ENCODE data around the gene HPCA. TPM values are rescaled to one million over a fixed set of nuclear protein-coding genes. Genes with fewer than 3 reads are reported as not detected.
A peak's percentile ranks its signal among the peaks of the same experiment; 100 is the strongest.

HPCA gene
- total RNA-seq, 2 donors from 2014 or later: not detected

DNA sequence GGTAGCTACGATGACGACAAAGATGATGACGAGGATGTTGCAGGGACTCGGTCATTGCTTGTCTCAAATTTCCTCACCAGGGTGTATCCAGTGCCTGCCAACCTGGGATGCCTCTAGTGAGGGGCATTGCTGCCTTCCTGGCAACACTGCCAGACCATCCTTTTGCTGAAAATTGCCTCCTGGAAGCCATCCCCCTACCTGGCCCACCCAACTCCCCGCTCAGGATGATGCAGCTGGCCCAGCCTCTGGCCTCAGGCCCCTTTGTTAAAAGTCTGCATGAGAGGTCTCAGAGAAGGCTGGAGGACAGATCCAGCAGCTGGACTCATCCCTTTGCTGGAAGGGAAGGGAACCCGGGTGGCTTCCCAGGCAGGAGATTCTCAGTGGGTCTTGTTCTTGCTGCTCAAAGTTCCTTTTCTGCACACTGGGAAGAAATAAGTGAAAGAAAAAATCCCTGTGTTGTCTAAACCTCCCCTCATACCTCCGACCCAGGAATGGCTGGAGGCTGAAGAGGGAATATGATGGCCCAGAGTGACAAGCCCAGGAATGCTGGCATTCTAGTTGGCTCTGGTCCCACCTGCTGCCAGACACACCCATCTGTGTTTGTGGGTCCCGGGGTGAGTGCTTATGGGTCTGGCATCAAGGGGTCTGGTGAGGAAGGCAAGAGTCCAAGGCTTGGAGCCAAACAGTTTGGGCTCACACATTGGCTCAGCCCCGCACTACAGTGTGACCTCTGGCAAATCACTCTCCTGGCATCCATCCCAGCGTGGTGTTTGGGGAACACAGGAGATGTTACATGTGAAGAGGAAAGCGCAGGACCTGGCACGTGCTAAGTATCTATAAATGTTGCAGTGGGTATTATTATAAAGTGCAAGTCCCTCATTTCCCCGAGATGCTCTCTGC, 8.8 kb upstream of the HPCA start:
- no peak for ATAC-seq (ENCODE audit: insufficient number of reproducible peaks, low FRiP score, low read depth)
- no peaks in the 10 kb centered on the region for H3K27me3 ChIP-seq (replicated peaks; ENCODE audit: insufficient read depth)
- no peak for DNase-seq (ENCODE audit: low spot score)
- H3K4me3 ChIP-seq: no peak overlapping the region
- H3K36me3 ChIP-seq: no peaks in the 10 kb centered on the region
- H3K27ac ChIP-seq: no peak overlapping the region
- H3K4me1 ChIP-seq (ENCODE audit: control insufficient read depth in 1 of 2, low read depth in 2 of 2): peaks cover 9 to 21% of the 10 kb centered on the region in 2 donors
- no peak for TF ChIP-seq CTCF (IDR thresholded peaks at IDR 0.05)
- no peaks in the 10 kb centered on the region for H3K9me3 ChIP-seq

- no peak for TF ChIP-seq CTCF (IDR thresholded peaks at IDR 0.05)
- Histone ChIP-seq H3K9me3 (no peaks in the 10 kb centered on the region), H3K4me1 (ENCODE audit: control insufficient read depth in 1 of 2, low read depth in 2 of 2) (peaks cover 9 to 22% of the 10 kb centered on the region in 2 donors), H3K27ac (no peak overlapping the region), H3K4me3 (no peak overlapping the region), H3K36me3 (no peaks in the 10 kb centered on the region), H3K27me3 (replicated peaks; ENCODE audit: insufficient read depth) (no peaks in the 10 kb centered on the region)
- DNase-seq (ENCODE audit: low spot score) (no peak), ATAC-seq (ENCODE audit: insufficient number of reproducible peaks, low FRiP score, low read depth) (no peak)
These were observed 8.1 kb upstream of the HPCA start for GRCh38 chr1:32878183-32878582.

- no peaks in the 10 kb centered on the region for H3K27me3 ChIP-seq (replicated peaks; ENCODE audit: insufficient read depth)
- H3K4me3 ChIP-seq: no peak overlapping the region
- ATAC-seq (ENCODE audit: insufficient number of reproducible peaks, low FRiP score, low read depth) (no peak), DNase-seq (ENCODE audit: low spot score) (no peak)
- no peak overlapping the region for H3K27ac ChIP-seq
- H3K4me1 ChIP-seq (ENCODE audit: control insufficient read depth in 1 of 2, low read depth in 2 of 2): peaks cover 9 to 22% of the 10 kb centered on the region in 2 donors
- no peaks in the 10 kb centered on the region for H3K9me3 ChIP-seq
- no peaks in the 10 kb centered on the region for H3K36me3 ChIP-seq
- TF ChIP-seq CTCF (IDR thresholded peaks at IDR 0.05): no peak
These were observed 7.7 kb upstream of the HPCA start for GRCh38 chr1:32878637-32879041.

DNA sequence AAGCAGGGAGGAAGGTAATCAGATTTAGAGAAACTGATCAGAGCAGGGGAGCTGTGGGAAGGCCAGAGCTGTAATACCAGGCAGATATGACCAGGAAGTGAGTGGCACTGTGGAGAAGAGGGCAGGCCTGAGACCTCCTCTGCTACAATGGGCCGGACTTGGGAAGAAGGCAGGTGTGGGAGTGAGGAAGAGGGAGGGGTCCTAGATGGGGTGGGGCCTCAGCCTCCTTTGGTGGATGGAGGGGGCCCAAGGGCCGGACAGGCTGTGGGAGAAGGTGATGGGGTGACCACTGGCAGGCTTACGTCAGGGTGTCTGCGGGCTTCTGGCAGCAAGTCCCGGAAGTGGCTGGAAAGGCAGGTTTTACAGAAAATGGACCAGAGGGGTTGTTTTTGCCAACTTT, 5.0 kb upstream of the HPCA start:
- Histone ChIP-seq H3K27me3 (replicated peaks; ENCODE audit: insufficient read depth) (no peaks in the 10 kb centered on the region), H3K4me1 (ENCODE audit: control insufficient read depth in 1 of 2, low read depth in 2 of 2) (peaks cover 12 to 26% of the 10 kb centered on the region in 2 donors), H3K36me3 (no peaks in the 10 kb centered on the region), H3K4me3 (no peak overlapping the region), H3K27ac (no peak overlapping the region), H3K9me3 (no peaks in the 10 kb centered on the region)
- no peak for TF ChIP-seq CTCF (IDR thresholded peaks at IDR 0.05)
- no peak for ATAC-seq (ENCODE audit: insufficient number of reproducible peaks, low FRiP score, low read depth)
- no peak for DNase-seq (ENCODE audit: low spot score)

GRCh38 chr1:32881871-32882850, 4.1 kb upstream of the HPCA start:
- DNase-seq (ENCODE audit: low spot score) (no peak), ATAC-seq (ENCODE audit: insufficient number of reproducible peaks, low FRiP score, low read depth) (no peak)
- peaks cover 13 to 28% of the 10 kb centered on the region in 2 donors for H3K4me1 ChIP-seq (ENCODE audit: control insufficient read depth in 1 of 2, low read depth in 2 of 2)
- H3K36me3 ChIP-seq: no peaks in the 10 kb centered on the region
- no peak for TF ChIP-seq CTCF (IDR thresholded peaks at IDR 0.05)
- H3K4me3 ChIP-seq: peak overlapping the region; percentile 40
- no peaks in the 10 kb centered on the region for H3K9me3 ChIP-seq
- H3K27ac ChIP-seq: no peak overlapping the region
- H3K27me3 ChIP-seq (replicated peaks; ENCODE audit: insufficient read depth): peaks cover 3% of the 10 kb centered on the region

Measured in thoracic aorta (tissue), 2 donors.